H1 (cell line): ENCODE data around the gene CKAP5. TPM values are rescaled to one million over a fixed set of nuclear protein-coding genes. Genes with fewer than 3 reads are reported as not detected.

Experiments used
- CTCF ChIA-PET: fragments of 300-600 bp; sonication (Branson Sonifier 250); formaldehyde crosslinking; loops from one replicate; lab custom pipeline; 2021; ENCODE audit not compliant: partially characterized antibody; lab: Charles Lee
- POLR2A ChIA-PET: fragments of 300-600 bp; sonication (Branson Sonifier 250); formaldehyde crosslinking; loops from one replicate; lab custom pipeline; 2021; ENCODE audit warnings: inconsistent platforms; ENCODE audit not compliant: partially characterized antibody; lab: Charles Lee
- DNase-seq, 2 experiments: peaks; one replicate each; pipeline versions ENCODE4 v3.0.0 to v3.0.0-alpha.2; 2010 to 2022; ENCODE audit warnings: low spot score in 2 of 2, low read depth in 1 of 2, mixed read lengths in 1 of 2
- FAIRE-seq: peaks from 2 replicates; lab custom pipeline; 2011; peaks lifted over from hg19 to GRCh38; lab: Jason Lieb, UNC
- H2AFZ ChIP-seq: 2 replicates; pipeline ENCODE4 v1.8.1; 2012; ENCODE audit warnings: low read length, inconsistent platforms
- H2AK5ac ChIP-seq: 2 replicates; pipeline ENCODE4 v1.6.1; 2013; ENCODE audit warnings: low read depth, low read length
- H2BK120ac ChIP-seq: replicated peaks from 2 replicates; pipeline ENCODE3; 2013; ENCODE audit warnings: low read depth, low read length, inconsistent platforms
- H2BK12ac ChIP-seq: 2 replicates; pipeline ENCODE4 v1.6.1; 2013; ENCODE audit warnings: low read depth, low read length
- H2BK15ac ChIP-seq: 2 replicates; pipeline ENCODE4 v1.6.1; 2013; ENCODE audit warnings: low read length
- H2BK20ac ChIP-seq: 2 replicates; pipeline ENCODE4 v1.6.1; 2013; ENCODE audit warnings: low read length
- H2BK5ac ChIP-seq: 2 replicates; pipeline ENCODE4 v1.6.1; 2013; ENCODE audit warnings: low read depth, low read length
- H3K14ac ChIP-seq: 2 replicates; pipeline ENCODE4 v1.6.1; 2013; ENCODE audit warnings: inconsistent platforms; ENCODE audit not compliant: insufficient read length
- H3K18ac ChIP-seq: 2 replicates; pipeline ENCODE4 v1.6.1; 2013; ENCODE audit warnings: low read length; ENCODE audit errors: extremely low read depth
- H3K23ac ChIP-seq: 2 replicates; pipeline ENCODE4 v1.6.1; 2013; ENCODE audit warnings: inconsistent platforms; ENCODE audit not compliant: insufficient read length
- H3K23me2 ChIP-seq: 2 replicates; pipeline ENCODE4 v1.6.1; 2013; ENCODE audit warnings: low read depth, low read length
- H3K27ac ChIP-seq: 2 replicates; pipeline ENCODE4 v1.6.1; 2011; ENCODE audit warnings: low read depth, low read length, inconsistent platforms
- H3K27me3 ChIP-seq, 4 experiments: replicated peaks in 1 of 4; 1 replicate in 1 of 4; 2 replicates in 3 of 4; pipeline versions ENCODE4 v1.6.1 to v1.8.1; 2011 to 2013; ENCODE audit warnings: low read length in 3 of 4, mild to moderate bottlenecking in 3 of 4, inconsistent platforms in 2 of 4, mixed read lengths in 2 of 4, moderate library complexity in 1 of 4; ENCODE audit not compliant: control insufficient read depth in 3 of 4, insufficient read depth in 3 of 4; ENCODE audit errors: extremely low read depth in 1 of 4
- H3K36me3 ChIP-seq, 4 experiments: 2 replicates each; pipeline versions ENCODE4 v1.6.1 to v1.8.1; 2011 to 2013; ENCODE audit warnings: mild to moderate bottlenecking in 4 of 4, low read length in 3 of 4, moderate library complexity in 2 of 4, control low read depth in 1 of 4, inconsistent platforms in 1 of 4; ENCODE audit not compliant: insufficient read depth in 4 of 4, control insufficient read depth in 2 of 4
- H3K4ac ChIP-seq: replicated peaks from 2 replicates; pipeline ENCODE3; 2013; ENCODE audit warnings: low read length, low read depth, mixed read lengths, inconsistent platforms; ENCODE audit not compliant: insufficient read length
- H3K4me1 ChIP-seq, 4 experiments: replicated peaks in 1 of 4; 1 replicate in 1 of 4; 2 replicates in 3 of 4; pipeline versions ENCODE4 v1.6.1 to v1.8.1; 2011 to 2013; ENCODE audit warnings: low read length in 3 of 4, inconsistent platforms in 2 of 4, mixed read lengths in 1 of 4; ENCODE audit not compliant: insufficient read depth in 4 of 4, control insufficient read depth in 3 of 4
- H3K4me2 ChIP-seq, 2 experiments: 2 replicates each; pipeline versions ENCODE4 v1.6.1 to v1.8.1; 2011 to 2013; ENCODE audit warnings: low read depth in 2 of 2, low read length in 2 of 2, control low read depth in 1 of 2, inconsistent platforms in 1 of 2, mild to moderate bottlenecking in 1 of 2; ENCODE audit not compliant: insufficient read depth in 1 of 2
- H3K4me3 ChIP-seq, 4 experiments: fragments of 200-600, 300-600 bp in 1 of 4; sonication (generic), shearing (Covaris generic), sonication (Bioruptor Twin) in 1 of 4; 2 replicates each; pipeline versions ENCODE4 v1.5.1 to v1.8.1; 2011 to 2016; ENCODE audit warnings: low read length in 4 of 4, low read depth in 3 of 4, control low read depth in 2 of 4, inconsistent platforms in 2 of 4, mild to moderate bottlenecking in 2 of 4, mixed read lengths in 1 of 4, moderate library complexity in 1 of 4; ENCODE audit not compliant: insufficient read depth in 2 of 4; ENCODE audit errors: extremely low read depth in 1 of 4
- H3K56ac ChIP-seq: replicated peaks from 2 replicates; pipeline ENCODE3; 2013; ENCODE audit warnings: low read depth, mild to moderate bottlenecking, mixed read lengths, low read length, inconsistent platforms; ENCODE audit not compliant: insufficient read length
- H3K79me1 ChIP-seq: 2 replicates; pipeline ENCODE4 v1.6.1; 2013; ENCODE audit warnings: low read depth, low read length, control low read depth
- H3K79me2 ChIP-seq, 2 experiments: 2 replicates each; pipeline versions ENCODE4 v1.6.1 to v1.8.1; 2012 to 2013; ENCODE audit warnings: low read length in 2 of 2, mild to moderate bottlenecking in 2 of 2, inconsistent platforms in 1 of 2; ENCODE audit not compliant: insufficient read depth in 2 of 2, control insufficient read depth in 1 of 2
- H3K9ac ChIP-seq, 4 experiments: replicated peaks in 1 of 4; 1 replicate in 1 of 4; 2 replicates in 3 of 4; pipeline versions ENCODE4 v1.6.1 to v1.8.1; 2011 to 2013; ENCODE audit warnings: low read depth in 3 of 4, low read length in 3 of 4, control low read depth in 2 of 4, mild to moderate bottlenecking in 2 of 4, moderate library complexity in 2 of 4, inconsistent platforms in 1 of 4; ENCODE audit errors: extremely low read depth in 1 of 4
- H3K9me3 ChIP-seq, 2 experiments: 2 replicates each; pipeline versions ENCODE4 v1.6.1 to v1.8.1; 2012 to 2013; ENCODE audit warnings: mild to moderate bottlenecking in 2 of 2, moderate library complexity in 2 of 2, control low read depth in 1 of 2, inconsistent platforms in 1 of 2, low read depth in 1 of 2, low read length in 1 of 2, mixed read lengths in 1 of 2; ENCODE audit not compliant: insufficient read depth in 2 of 2
- H4K20me1 ChIP-seq, 2 experiments: replicated peaks in 1 of 2; 2 replicates each; pipeline versions ENCODE3 to v1.8.1; 2011 to 2013; ENCODE audit warnings: inconsistent platforms in 2 of 2, low read length in 2 of 2, mild to moderate bottlenecking in 1 of 2; ENCODE audit not compliant: insufficient read depth in 2 of 2, control insufficient read depth in 1 of 2
- H4K5ac ChIP-seq: 2 replicates; pipeline ENCODE4 v1.6.1; 2013; ENCODE audit warnings: low read length, low read depth, mixed read lengths, inconsistent platforms; ENCODE audit not compliant: insufficient read length
- H4K8ac ChIP-seq: 2 replicates; pipeline ENCODE4 v1.8.0; 2013; ENCODE audit warnings: mild to moderate bottlenecking, moderate library complexity, low read length, inconsistent platforms; ENCODE audit not compliant: insufficient read depth; ENCODE audit errors: extremely low read depth
- H4K91ac ChIP-seq: replicated peaks from 2 replicates; pipeline ENCODE3; 2013; ENCODE audit warnings: low read length, mixed read lengths, inconsistent platforms; ENCODE audit not compliant: insufficient read length
- GABPA ChIP-seq: IDR thresholded peaks from 2 replicates; pipeline ENCODE4 v1.6.1; 2011; ENCODE audit warnings: mild to moderate bottlenecking, low read length, moderate library complexity, borderline replicate concordance; ENCODE audit not compliant: insufficient read depth
- HDAC6 ChIP-seq: IDR thresholded peaks from one replicate; pipeline ENCODE4 v1.7.1; 2012; ENCODE audit warnings: low read depth, mild to moderate bottlenecking, inconsistent platforms, low read length, moderate library complexity
- WGBS, 2 experiments: shearing (Covaris generic) in 1 of 2; methylation state at CpG; one replicate each; pipeline versions ENCODE4 v1.1.6 to v1.1.7; 2013 to 2015; ENCODE audit warnings: low lambda C conversion rate in 2 of 2, mixed read lengths in 2 of 2, inconsistent platforms in 1 of 2, low coverage in 1 of 2, missing lambda C conversion rate in 1 of 2; ENCODE audit not compliant: insufficient replicate concordance in 2 of 2, insufficient coverage in 1 of 2, insufficient read length in 1 of 2; ENCODE audit errors: extremely low coverage in 1 of 2, missing lambda C conversion rate in 1 of 2; 5-methylcytosine and 5-hydroxymethylcytosine counted together
- polyA plus RNA-seq, 7 experiments: library from polyadenylated mRNA; depleted of rRNA in 3 of 7; stranded (reverse) in 5 of 7; unstranded in 2 of 7; fragments of >200 nt in 5 of 7; fragments of 200-250 nt in 2 of 7; gene quantifications; 1 replicate in 5 of 7; 2 replicates in 1 of 7; 4 replicates in 1 of 7; pipeline versions ENCODE4 v1.2.1 to v1.2.3, GENCODE V29; 2011 to 2013; ENCODE audit warnings: missing spikeins in 2 of 7, mixed read lengths in 2 of 7
- total RNA-seq: library from RNA; stranded (reverse); fragmentation: NEBNext Ultra II Directional; extraction: Animal tissue kit (Norgen Biotek cat#: 25700); gene quantifications from 2 replicates; pipeline ENCODE4 v1.2.1, GENCODE V29; 2021

The CKAP5 gene
- total and polyA plus RNA-seq, 2 of the 8 experiments (the other 6 are each of a cell fraction or from before 2014, with no cell fraction given) = 64.8 to 185 TPM

DNA sequence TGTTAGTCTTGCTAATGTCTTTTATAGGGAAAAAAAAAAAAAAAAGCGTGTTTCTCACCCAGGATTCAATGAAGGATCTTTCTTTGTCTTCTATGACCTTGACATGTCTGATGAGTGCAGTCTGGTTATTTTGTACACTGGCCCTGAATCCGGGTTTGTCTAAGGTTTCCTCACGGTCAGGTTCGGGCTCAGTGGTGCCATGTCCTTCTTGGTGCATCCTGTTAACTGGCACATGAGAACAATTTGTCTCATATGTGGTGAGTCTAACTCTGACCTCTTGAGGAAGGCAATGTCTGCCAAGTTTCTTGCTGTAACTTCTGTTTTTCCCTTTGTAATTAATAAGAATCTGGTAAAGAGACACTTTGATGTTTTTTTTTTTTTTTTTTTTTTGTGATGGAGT is 114.5 kb downstream of the CKAP5 start:
- H2BK20ac ChIP-seq = no peak overlapping the region
- FAIRE-seq (no peak), DNase-seq (no peak)
- TF ChIP-seq GABPA = no peak
- TF ChIP-seq HDAC6 = no peak
- no peaks in the 10 kb centered on the region for H3K79me1 ChIP-seq
- no peak overlapping the region for H3K4me3 ChIP-seq
- H4K8ac ChIP-seq = no peak overlapping the region
- H4K5ac ChIP-seq = no peak overlapping the region
- no peak overlapping the region for H2BK12ac ChIP-seq
- H3K23ac ChIP-seq = no peak overlapping the region
- no peak overlapping the region for H3K27ac ChIP-seq
- no peak overlapping the region for H3K14ac ChIP-seq
- no peaks in the 10 kb centered on the region for H3K79me2 ChIP-seq
- no peak overlapping the region for H3K4me2 ChIP-seq
- H4K91ac ChIP-seq = no peak overlapping the region
- H4K20me1 ChIP-seq = no peaks in the 10 kb centered on the region
- H2AFZ ChIP-seq = no peak overlapping the region
- H3K4ac ChIP-seq = no peak overlapping the region
- no peak overlapping the region for H2AK5ac ChIP-seq
- H3K27me3 ChIP-seq = no peaks in the 10 kb centered on the region
- no peaks in the 10 kb centered on the region for H3K4me1 ChIP-seq
- CTCF ChIA-PET = no interaction called here
- no peaks in the 10 kb centered on the region for H3K36me3 ChIP-seq
- no peak overlapping the region for H2BK15ac ChIP-seq
- H3K9me3 ChIP-seq = no peaks in the 10 kb centered on the region
- H2BK120ac ChIP-seq = no peak overlapping the region
- WGBS, 2 experiments = 82% methylated on average over 4 of the region's 4 CpGs; no CpG with 5 or more reads in 1 of the 2 experiments
- POLR2A ChIA-PET = no interaction called here
- no peak overlapping the region for H3K18ac ChIP-seq
- no peak overlapping the region for H2BK5ac ChIP-seq
- no peaks in the 10 kb centered on the region for H3K23me2 ChIP-seq
- H3K56ac ChIP-seq = no peak overlapping the region
- no peak overlapping the region for H3K9ac ChIP-seq
